Measurements from ENCODE around the gene FAF1.

DNA sequence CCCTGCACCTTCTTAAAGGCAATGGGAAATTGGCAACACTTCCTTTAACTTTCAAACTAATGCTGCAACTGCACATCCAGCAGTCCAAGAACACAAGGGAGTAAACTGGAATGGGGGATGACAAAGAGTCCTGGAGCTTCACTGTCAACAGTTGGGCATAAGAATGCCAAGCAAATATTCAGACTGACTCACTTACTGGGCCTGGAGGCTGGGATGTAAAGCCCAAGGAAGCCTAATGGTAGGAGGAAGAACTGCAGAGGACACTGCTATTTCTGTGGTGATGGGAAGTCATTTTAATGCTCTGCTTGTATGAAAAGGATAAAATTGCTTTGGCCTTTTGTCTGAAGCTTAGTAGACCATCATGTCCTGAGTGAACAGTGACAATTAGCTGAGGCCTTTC lies 521.1 kb downstream of the FAF1 start:
- TF ChIP-seq CTCF (IDR thresholded peaks at IDR 0.05) (no peak), POLR2A (IDR thresholded peaks at IDR 0.05) (no peak)

All from right lobe of liver (tissue), 4 donors.